ENCODE measurements around the gene DPP9. TPM values are rescaled to one million over a fixed set of nuclear protein-coding genes. Genes with fewer than 3 reads are reported as not detected.

The DPP9 gene
- total RNA-seq, 3 donors from 2014 or later, result 67.8 to 89.3 (median 74.0) TPM

DNA sequence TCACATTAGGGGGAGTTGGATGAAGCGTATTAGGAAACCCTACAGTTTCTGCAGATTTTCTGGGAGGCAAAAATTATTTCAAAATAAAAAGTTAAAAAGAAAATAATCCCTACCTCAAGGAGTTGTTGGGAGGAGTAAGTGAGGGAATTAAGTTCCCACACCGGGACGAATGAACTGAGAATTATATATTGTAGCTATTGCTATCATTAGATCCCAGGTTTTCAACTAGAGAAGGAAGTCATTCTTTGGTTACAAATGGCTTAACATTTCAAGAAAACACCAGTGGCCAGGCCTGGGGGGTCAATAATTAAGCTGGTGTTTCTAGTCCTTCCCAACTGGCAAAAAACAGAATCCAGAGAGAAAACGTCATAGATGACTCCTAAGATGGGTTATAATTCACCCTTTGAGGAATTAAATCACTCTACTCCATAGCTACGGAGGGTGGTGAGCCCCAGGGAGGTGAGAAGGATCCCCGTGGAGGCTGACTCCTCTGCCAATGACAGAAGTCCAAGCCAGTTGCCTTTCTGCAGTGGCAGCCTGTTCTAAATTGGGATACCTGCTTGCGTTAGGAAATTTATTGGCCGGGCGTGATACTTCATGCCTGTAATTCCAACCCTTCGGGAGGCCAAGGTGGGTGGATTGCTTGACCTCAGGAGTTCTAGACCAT is 52.3 kb downstream of the DPP9 start:
- no peaks in the 10 kb centered on the region for H3K9me3 ChIP-seq
- intact Hi-C loops (cut with DNase I, micrococcal nuclease), result no loop called here
- DNase-seq, result no peak
- H3K4me3 ChIP-seq, result no peak overlapping the region
- TF ChIP-seq, protein P1, sequence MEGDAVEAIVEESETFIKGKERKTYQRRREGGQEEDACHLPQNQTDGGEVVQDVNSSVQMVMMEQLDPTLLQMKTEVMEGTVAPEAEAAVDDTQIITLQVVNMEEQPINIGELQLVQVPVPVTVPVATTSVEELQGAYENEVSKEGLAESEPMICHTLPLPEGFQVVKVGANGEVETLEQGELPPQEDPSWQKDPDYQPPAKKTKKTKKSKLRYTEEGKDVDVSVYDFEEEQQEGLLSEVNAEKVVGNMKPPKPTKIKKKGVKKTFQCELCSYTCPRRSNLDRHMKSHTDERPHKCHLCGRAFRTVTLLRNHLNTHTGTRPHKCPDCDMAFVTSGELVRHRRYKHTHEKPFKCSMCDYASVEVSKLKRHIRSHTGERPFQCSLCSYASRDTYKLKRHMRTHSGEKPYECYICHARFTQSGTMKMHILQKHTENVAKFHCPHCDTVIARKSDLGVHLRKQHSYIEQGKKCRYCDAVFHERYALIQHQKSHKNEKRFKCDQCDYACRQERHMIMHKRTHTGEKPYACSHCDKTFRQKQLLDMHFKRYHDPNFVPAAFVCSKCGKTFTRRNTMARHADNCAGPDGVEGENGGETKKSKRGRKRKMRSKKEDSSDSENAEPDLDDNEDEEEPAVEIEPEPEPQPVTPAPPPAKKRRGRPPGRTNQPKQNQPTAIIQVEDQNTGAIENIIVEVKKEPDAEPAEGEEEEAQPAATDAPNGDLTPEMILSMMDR (IDR thresholded peaks at IDR 0.05), result no peak
- H3K36me3 ChIP-seq (ENCODE audit: low read depth), result no peaks in the 10 kb centered on the region
- no peak for ATAC-seq
- H3K4me1 ChIP-seq (ENCODE audit: low read depth), result peaks cover 10% of the 10 kb centered on the region

GRCh38 chr19:4669723-4670480 is 53.7 kb downstream of the DPP9 start, which contains the start of gene MYDGF:
Gene MYDGF (minus strand): TSS chr19:4670342. CDS start chr19:4670334, 8 bp downstream.
- Histone ChIP-seq H3K36me3 (ENCODE audit: low read depth) (no peaks in the 10 kb centered on the region), H3K4me3 (peak within 1 kb of the TSS; percentile 78), H3K4me1 (ENCODE audit: low read depth) (peaks cover 10% of the 10 kb centered on the region), H3K9me3 (no peaks in the 10 kb centered on the region)
- intact Hi-C loops (cut with DNase I, micrococcal nuclease), result no loop called here
- peak; percentile 99 for ATAC-seq
- TF ChIP-seq, protein P1 (IDR thresholded peaks at IDR 0.05), result no peak
- DNase-seq, result peak; percentile 93 to 96 (median 95)

DNA sequence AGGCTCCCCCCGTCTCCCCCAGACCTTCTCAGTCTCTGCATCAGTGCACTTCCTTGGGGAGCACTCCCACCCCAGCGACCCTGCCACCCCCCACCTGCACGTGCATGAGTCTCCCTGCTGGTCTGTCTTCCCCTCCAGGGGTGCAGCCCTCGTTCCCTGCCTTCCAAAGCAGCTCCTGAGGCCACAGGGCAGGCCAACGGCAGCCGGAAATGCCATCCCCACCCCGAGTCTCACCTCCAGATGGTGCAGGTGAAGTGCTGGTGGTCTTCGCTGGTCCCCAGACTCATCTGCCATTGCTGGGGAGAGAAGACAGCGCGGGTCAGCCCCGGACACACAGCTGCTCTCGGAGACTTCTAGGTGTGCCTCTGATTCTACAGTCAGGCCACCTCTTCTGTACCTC is 59.0 kb downstream of the DPP9 start:
- Histone ChIP-seq H3K4me3 (no peak overlapping the region), H3K4me1 (ENCODE audit: low read depth) (peaks cover 10% of the 10 kb centered on the region), H3K9me3 (no peaks in the 10 kb centered on the region), H3K36me3 (ENCODE audit: low read depth) (no peaks in the 10 kb centered on the region)
- TF ChIP-seq, protein P1 (IDR thresholded peaks at IDR 0.05), result no peak
- DNase-seq, result no peak
- intact Hi-C loops (cut with DNase I, micrococcal nuclease), result no loop called here
- no peak for ATAC-seq

- peaks cover 3% of the 10 kb centered on the region for H3K9me3 ChIP-seq
- ATAC-seq, result peak; percentile 8
- no peak for DNase-seq
- TF ChIP-seq, protein P1 (IDR thresholded peaks at IDR 0.05), result no peak
- intact Hi-C loops (cut with DNase I, micrococcal nuclease), result no loop called here
- H3K4me3 ChIP-seq, result no peak overlapping the region
- H3K36me3 ChIP-seq (ENCODE audit: low read depth), result no peaks in the 10 kb centered on the region
- H3K4me1 ChIP-seq (ENCODE audit: low read depth), result no peaks in the 10 kb centered on the region
Measured at GRCh38 chr19:4662812-4663211, 60.8 kb downstream of the DPP9 start.

DNA sequence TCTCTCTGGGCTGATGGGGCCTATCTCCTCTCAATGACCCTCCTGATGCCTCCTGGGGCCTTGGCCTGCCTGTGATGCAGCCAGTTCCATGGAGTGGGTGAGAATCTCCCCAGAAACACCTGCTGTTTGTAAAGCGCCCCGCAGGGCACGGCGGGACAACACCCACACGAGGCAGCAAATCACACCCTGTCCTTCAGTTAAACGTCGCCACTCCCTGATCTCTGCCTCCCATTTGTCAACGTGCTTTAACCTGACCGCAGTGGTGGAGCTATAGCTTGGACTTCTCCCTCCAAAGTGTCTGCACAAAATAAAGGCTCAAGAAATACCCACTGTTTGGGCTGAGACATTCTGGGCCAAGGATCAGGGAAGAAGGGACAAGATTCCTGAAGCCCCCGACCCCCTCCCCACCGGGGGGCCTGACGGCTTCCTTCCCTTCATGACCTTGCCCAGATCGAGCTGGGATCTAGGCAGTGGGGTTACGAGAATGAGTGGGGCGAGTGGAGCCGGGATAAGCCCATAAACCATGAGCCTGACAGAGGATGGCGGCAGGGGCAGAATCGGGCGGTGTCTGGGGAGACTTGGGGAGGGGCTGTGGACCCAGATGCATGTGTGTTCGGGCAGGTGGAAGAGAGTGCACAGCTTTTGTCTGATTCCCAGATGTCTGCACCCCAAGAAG is 61.5 kb downstream of the DPP9 start:
- H3K9me3 ChIP-seq, result peaks cover 3% of the 10 kb centered on the region
- intact Hi-C loops (cut with DNase I, micrococcal nuclease), result no loop called here
- DNase-seq (peak in 1 of 3 donors; percentile 26), ATAC-seq (peak; percentile 79)
- H3K4me3 ChIP-seq, result no peak overlapping the region
- H3K36me3 ChIP-seq (ENCODE audit: low read depth), result no peaks in the 10 kb centered on the region
- TF ChIP-seq, protein P1 (IDR thresholded peaks at IDR 0.05), result no peak
- no peaks in the 10 kb centered on the region for H3K4me1 ChIP-seq (ENCODE audit: low read depth)
